ENCODE data around the gene WSCD2.

The WSCD2 gene

DNA sequence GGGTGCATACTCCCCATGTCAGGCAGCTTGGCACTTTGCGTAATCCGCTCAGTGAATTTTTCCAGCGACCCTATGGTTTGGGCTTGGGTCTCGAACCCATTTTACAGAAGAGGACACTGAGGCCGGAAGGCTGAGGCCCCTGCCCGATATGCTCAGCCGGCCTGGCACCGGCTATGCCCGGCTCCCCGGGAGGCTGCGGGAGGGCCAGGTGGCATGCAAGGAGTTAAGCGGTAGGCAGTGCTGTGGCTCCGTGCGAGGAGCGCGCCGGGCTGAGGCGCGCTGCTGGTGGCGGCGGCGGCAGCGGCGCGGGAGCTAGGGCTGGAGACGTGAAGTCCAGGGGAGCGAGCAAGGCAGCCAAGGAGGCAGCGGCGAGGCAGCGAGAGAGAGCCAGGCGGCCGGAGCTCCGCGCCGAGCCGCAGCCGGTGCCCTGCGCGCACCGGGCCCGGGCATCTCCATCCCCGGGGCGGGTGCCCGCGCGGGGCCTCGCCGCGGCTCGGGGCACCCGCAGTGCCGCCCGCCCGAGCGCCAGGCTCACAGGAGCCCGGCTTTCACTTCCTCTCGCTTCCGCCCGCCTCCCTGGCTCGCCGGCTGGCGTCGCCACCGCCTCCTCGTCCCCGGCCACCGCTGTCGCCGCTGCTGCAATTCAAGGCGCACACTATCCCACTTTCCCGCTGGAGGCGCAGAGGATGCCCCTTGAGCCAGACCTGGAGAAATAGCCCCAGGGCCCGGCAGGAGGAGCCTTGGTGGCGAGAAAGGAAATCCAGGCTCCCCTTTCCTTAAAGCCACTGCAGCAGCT lies at the start of gene WSCD2:
WSCD2 (plus strand) TSS at position 272 of the 796 bp plus-strand sequence. CDS start 66,545 bp downstream, outside the sequence.
- DNase-seq (ENCODE audit: low read depth), result no peak

DNA sequence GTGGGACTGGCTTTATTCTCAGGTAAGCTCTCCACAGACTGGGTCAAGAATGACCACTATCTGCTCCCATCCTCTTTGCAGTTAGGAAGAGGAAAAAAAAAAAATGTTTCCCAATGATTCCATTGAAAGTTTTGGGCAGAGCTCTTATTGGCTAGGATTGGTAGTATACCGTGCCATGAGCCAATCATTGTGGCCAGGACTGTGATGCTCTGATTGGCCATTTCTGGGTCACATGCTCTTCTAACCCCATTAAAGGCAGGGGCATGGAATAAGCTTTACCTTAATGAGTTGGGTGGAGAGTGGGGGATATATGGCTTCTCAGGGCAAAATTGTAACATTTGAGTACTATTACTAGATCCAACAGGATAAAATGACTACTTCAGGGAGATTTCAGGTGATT lies 49.4 kb upstream of the WSCD2 start:
- DNase-seq (ENCODE audit: low read depth), result no peak

GRCh38 chr12:108080363-108080762 lies 48.7 kb upstream of the WSCD2 start:
- DNase-seq (ENCODE audit: low read depth), result no peak

DNA sequence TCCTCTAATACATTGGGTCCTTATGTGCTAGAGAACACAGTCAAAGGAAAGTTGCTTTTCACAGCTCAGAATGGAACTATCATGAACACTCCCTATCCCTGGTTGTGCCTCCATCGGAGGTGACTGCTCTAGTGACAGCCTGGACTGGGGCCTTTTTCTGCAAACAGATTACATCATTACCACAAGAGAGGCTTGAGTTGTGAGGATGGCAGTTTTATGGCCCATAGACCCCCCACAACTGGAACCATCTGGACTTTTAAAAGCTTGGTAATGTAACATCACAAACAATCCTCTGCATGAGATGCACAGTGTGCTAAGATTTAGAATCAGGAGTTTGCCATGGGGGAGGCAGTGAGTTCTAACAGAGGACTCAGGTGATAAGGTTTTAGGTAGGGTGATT lies 46.6 kb upstream of the WSCD2 start:
- no peak for DNase-seq (ENCODE audit: low read depth)

DNA sequence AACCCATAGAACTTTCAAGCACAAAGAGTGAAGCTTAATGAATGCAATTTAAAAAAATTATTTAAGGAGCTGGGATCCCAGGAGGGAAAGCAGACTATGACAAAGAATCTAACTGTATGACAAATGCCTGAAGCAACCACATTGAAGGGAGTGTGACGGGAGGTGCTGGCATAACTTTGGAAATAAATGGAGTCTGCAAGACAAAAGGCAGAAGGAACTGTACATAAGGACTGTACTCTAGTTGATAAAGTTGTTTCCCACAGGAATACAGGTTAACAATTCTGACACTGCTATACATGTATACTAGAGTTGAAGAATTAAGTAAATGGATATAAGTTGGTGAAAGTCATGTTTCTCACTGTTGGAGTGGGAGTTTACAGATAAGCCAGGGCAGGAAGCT lies 41.2 kb upstream of the WSCD2 start:
- DNase-seq (ENCODE audit: low read depth), result no peak

- no peak for DNase-seq (ENCODE audit: low read depth)
Measured at GRCh38 chr12:108090107-108090899, 38.8 kb upstream of the WSCD2 start.

- no peak for DNase-seq (ENCODE audit: low read depth)
Measured at GRCh38 chr12:108090932-108091678, 38.0 kb upstream of the WSCD2 start.

- no peak for DNase-seq (ENCODE audit: low read depth)
Measured at GRCh38 chr12:108091679-108092051, 37.4 kb upstream of the WSCD2 start.

GRCh38 chr12:108093209-108093608 lies 35.9 kb upstream of the WSCD2 start:
- DNase-seq (ENCODE audit: low read depth), result no peak

GRCh38 chr12:108094056-108094649 lies 34.9 kb upstream of the WSCD2 start:
- DNase-seq (ENCODE audit: low read depth), result no peak

GRCh38 chr12:108097160-108097911 lies 31.8 kb upstream of the WSCD2 start:
- DNase-seq (ENCODE audit: low read depth), result no peak

- no peak for DNase-seq (ENCODE audit: low read depth)
Measured at GRCh38 chr12:108098374-108098773, 30.7 kb upstream of the WSCD2 start.

GRCh38 chr12:108099073-108099472 lies 30.0 kb upstream of the WSCD2 start:
- DNase-seq (ENCODE audit: low read depth), result peak; percentile 2

GRCh38 chr12:108099778-108100489 lies 29.2 kb upstream of the WSCD2 start:
- DNase-seq (ENCODE audit: low read depth), result no peak

DNA sequence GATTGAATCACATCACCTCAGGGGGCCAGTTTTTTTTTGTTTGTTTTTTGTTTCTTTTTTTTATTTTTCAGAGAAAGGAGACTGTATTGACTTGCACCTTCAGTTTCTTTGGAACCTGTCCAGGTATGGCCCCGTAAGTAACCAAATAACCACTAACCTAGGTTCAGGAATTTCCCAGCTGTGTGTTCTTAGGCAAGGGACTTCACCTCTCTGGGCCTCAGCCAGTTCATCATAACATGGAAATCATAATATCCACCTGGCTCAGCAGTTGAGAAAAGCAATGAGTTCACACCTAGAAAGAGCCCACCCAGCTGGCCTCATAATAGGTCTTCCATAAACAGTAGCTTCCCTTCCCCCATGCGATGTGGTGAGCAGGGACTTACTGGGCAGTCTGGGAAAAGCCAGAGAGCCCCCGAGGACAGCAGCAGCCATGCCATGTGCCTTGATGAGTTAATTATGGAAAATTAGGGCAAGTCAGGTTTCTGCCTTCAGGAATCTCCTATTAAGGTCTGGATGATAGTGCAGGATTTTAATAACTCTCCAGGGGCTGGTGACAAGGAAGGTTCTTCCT lies 27.4 kb upstream of the WSCD2 start:
- no peak for DNase-seq (ENCODE audit: low read depth)

DNA sequence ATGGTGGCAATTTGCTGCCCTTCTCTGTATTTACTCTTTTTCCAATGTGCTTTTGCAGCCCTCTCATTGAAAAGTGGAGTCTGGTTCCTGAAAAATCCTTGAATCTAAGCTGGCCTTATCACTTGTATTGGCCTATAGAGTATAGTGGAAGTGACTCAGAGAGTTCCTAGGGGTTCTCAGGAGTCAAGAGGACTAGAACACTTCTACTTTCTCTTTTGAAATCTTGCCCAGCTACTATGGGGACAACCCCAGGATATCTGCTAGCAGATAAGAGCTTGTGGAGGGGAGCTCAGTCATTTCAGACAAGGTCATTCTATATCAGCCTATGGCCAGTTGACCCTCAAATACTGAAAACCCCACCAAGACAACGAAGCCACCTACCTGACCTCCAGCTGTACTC lies 26.7 kb upstream of the WSCD2 start:
- DNase-seq (ENCODE audit: low read depth), result no peak

DNA sequence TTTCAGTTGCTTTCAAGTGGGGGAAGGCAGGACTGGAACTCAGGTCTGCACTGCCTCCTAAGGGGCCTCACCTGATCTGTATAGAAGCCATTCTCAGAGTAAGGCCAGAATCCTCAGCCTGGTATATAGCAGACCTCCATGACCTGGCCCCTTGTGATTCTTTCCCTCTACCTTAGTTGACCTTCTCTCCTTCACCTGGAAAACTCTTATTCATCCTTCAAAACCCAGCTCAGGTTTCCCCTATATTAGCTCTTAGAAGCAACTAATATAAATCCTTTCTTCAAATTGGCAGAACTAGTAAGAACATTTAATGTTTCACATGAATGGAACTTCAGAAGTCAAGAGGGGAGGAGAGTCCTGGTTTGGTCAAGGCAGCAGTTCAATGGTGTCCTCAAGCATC lies 26.0 kb upstream of the WSCD2 start:
- DNase-seq (ENCODE audit: low read depth), result no peak

GRCh38 chr12:108103517-108103916 lies 25.6 kb upstream of the WSCD2 start:
- DNase-seq (ENCODE audit: low read depth), result no peak

GRCh38 chr12:108104657-108105056 lies 24.4 kb upstream of the WSCD2 start:
- no peak for DNase-seq (ENCODE audit: low read depth)

- no peak for DNase-seq (ENCODE audit: low read depth)
Measured at GRCh38 chr12:108106599-108106998, 22.5 kb upstream of the WSCD2 start.

GRCh38 chr12:108107293-108107692 lies 21.8 kb upstream of the WSCD2 start:
- DNase-seq (ENCODE audit: low read depth), result no peak

Data from HS-27A (cell line).